BJ (cell line): Measurements from ENCODE around the gene SLC27A5. TPM values are rescaled to one million over a fixed set of nuclear protein-coding genes. Genes with fewer than 3 reads are reported as not detected.

Experiments used
- CTCF ChIA-PET: fragments of 350-600 bp; formaldehyde crosslinking; extraction: SDS; loops from one replicate; lab custom pipeline; 2021; ENCODE audit warnings: antibody characterized with exemption, inconsistent platforms; lab: Yijun Ruan, JAX
- POLR2A ChIA-PET: fragments of 300-600 bp; sonication (Branson Sonifier 250); formaldehyde crosslinking; extraction: SDS; loops from one replicate; lab custom pipeline; 2021; ENCODE audit warnings: antibody characterized with exemption; lab: Charles Lee
- DNase-seq: peaks from one replicate; pipeline ENCODE4 v3.0.0-alpha.2; 2011; ENCODE audit warnings: low read depth
- H3K27me3 ChIP-seq: 2 replicates; pipeline ENCODE4 v1.6.0; 2011; ENCODE audit warnings: low read length; ENCODE audit not compliant: control insufficient read depth, insufficient read depth
- H3K36me3 ChIP-seq: 2 replicates; pipeline ENCODE4 v1.5.1; 2011; ENCODE audit warnings: low read length; ENCODE audit not compliant: control insufficient read depth, insufficient read depth
- H3K4me3 ChIP-seq: 2 replicates; pipeline ENCODE4 v1.5.1; 2011; ENCODE audit warnings: low read depth, mild to moderate bottlenecking, control low read depth, low read length
- polyA minus RNA-seq: library from RNA; depleted of rRNA, polyadenylated mRNA; stranded (reverse); fragments of >200 nt; gene quantifications from 2 replicates; pipeline ENCODE4 v1.2.3, GENCODE V29; 2011; rRNA and poly(A)+ RNA removed
- polyA plus RNA-seq: library from polyadenylated mRNA; depleted of rRNA; stranded (reverse); fragments of >200 nt; gene quantifications from 2 replicates; pipeline ENCODE4 v1.2.3, GENCODE V29; 2011; rRNA removed
- TF ChIP-seq, protein P1 (sequence below): IDR thresholded peaks from 2 replicates; pipeline ENCODE4 v1.5.1; 2011; ENCODE audit warnings: low read depth, mild to moderate bottlenecking, control low read depth, inconsistent platforms, low read length, moderate library complexity; ENCODE audit not compliant: insufficient read depth

The SLC27A5 gene
- polyA plus RNA-seq (8.6 and 13.1 TPM in 2 replicates), polyA minus RNA-seq (3.9 and 8.8 TPM in 2 replicates)

DNA sequence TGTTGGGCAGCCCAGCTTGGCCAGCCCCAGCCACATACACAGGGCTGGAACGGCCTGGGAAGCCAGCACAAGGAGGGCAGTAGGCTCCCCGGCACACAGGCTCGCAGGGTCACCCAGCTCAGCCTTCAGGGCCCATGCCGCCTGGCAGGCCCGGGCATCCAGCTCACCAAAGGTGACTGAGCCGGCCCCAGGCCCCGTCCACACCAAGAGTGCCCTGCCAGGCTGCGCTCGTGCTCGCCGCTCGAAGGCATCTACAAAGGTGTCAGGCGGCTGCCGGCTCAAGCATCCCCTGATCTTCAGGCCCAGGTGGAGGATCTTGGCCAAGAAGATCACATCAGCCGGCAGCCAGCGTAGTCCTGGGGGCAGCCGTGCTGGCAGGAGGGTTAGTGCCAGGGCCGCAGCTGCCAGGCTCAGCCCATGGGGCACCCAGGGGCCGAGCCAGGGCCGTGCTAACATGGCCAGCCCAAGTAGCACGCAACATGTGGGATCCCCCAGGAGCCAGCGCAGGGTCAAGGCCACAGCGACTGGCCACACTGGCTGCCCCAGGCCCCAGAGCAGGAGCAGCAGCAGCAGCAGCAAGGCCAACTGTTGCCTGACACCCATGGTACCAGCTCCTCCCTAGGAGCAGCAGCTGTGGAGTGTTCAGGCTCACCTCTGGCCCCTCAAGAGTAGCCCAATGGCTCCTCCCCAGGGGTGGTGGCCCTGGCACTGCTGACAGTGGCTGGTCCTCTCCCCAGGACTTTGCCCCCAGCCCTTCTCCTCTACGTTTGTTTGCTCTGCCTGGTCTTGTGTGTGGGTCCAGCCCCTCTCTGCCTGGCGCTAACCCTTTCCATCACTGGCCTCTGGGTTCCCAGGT is at the start of gene SLC27A5:
Gene SLC27A5 (minus strand): TSS at position 640 of the 856 bp plus-strand sequence. CDS start 37 bp downstream, at position 603.
- POLR2A ChIA-PET, result no interaction called here
- DNase-seq, result no peak
- no peak within 1 kb of the TSS for H3K4me3 ChIP-seq
- CTCF ChIA-PET, result interaction anchor here (0.7 to 1.2 kb wide), 2 partner anchors 7 to 69 kb away, joined by 3 to 4 read pairs; no protein-coding TSS in a partner anchor
- H3K27me3 ChIP-seq, result no peaks in the 10 kb centered on the region
- TF ChIP-seq, protein P1, sequence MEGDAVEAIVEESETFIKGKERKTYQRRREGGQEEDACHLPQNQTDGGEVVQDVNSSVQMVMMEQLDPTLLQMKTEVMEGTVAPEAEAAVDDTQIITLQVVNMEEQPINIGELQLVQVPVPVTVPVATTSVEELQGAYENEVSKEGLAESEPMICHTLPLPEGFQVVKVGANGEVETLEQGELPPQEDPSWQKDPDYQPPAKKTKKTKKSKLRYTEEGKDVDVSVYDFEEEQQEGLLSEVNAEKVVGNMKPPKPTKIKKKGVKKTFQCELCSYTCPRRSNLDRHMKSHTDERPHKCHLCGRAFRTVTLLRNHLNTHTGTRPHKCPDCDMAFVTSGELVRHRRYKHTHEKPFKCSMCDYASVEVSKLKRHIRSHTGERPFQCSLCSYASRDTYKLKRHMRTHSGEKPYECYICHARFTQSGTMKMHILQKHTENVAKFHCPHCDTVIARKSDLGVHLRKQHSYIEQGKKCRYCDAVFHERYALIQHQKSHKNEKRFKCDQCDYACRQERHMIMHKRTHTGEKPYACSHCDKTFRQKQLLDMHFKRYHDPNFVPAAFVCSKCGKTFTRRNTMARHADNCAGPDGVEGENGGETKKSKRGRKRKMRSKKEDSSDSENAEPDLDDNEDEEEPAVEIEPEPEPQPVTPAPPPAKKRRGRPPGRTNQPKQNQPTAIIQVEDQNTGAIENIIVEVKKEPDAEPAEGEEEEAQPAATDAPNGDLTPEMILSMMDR, result no peak
- peaks cover 3% of the 10 kb centered on the region for H3K36me3 ChIP-seq

GRCh38 chr19:58560921-58561320 is 49.1 kb upstream of the SLC27A5 start:
- Histone ChIP-seq H3K27me3 (no peaks in the 10 kb centered on the region), H3K4me3 (no peak overlapping the region), H3K36me3 (peaks cover 7% of the 10 kb centered on the region)
- TF ChIP-seq, protein P1, result no peak
- ChIA-PET CTCF (interaction anchor here (2.7 kb wide), 1 partner anchor 41 kb away, joined by 20 read pairs; the partner anchor contains the start of gene ZBTB45), POLR2A (no interaction called here)
- DNase-seq, result no peak

DNA sequence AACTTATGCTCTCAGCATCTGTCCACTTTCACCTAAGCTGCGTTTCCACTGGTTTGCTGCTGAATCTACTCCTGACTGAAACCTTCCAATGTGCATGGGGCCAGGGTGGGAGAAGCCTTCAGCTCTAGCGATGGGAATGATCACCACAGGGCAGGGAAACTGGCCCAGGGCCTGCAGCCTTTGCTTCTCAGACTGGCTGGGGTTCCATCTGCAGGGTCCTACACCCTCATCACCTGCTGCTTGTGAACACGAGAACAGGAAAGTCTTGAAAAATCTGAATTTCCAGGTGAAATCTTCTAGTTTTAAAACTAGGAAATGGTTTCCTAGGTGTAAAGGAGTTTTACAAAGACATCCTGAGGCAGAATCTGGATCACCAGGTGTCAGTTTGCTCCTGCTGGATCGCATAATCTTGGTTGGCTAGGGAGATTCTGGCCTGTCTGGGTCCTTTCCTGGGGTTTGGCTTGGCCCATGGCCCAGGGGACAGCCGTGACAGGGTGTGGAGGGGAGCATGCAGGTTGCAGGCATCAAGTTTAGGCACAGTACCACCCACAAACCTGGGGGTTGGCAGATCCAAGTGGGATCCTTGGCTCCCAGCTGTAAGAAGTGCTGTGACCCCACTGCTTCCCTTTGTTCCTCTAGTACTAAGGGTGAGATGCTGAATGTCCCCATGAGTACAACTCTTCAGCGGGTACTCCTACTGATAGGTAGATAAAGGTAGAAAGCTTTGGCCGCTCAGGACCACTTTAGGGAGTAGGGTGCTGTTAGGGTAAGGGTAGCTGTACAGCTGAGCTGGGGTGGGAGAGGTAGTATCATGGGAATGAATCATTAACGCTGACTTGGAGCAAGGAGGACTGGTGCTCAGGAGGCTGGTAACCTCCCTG is 48.5 kb upstream of the SLC27A5 start:
- DNase-seq, result no peak
- ChIA-PET POLR2A (interaction anchor here (1.0 kb wide), 2 partner anchors 12 to 15 kb away, joined by 3 to 8 read pairs; no protein-coding TSS in a partner anchor), CTCF (interaction anchor here (2.1 to 2.7 kb wide), 2 partner anchors 40 to 41 kb away, joined by 8 to 20 read pairs; partner anchors contain the start of gene ZBTB45)
- H3K4me3 ChIP-seq, result peak overlapping the region; percentile 84
- H3K27me3 ChIP-seq, result no peaks in the 10 kb centered on the region
- TF ChIP-seq, protein P1, result no peak
- H3K36me3 ChIP-seq, result peaks cover 10% of the 10 kb centered on the region

- DNase-seq, result peak; percentile 64
- TF ChIP-seq, protein P1, result no peak
- Histone ChIP-seq H3K4me3 (peak overlapping the region; percentile 84), H3K36me3 (peaks cover 10% of the 10 kb centered on the region), H3K27me3 (no peaks in the 10 kb centered on the region)
- ChIA-PET CTCF (interaction anchor here (2.1 kb wide), 1 partner anchor 39 kb away, joined by 8 read pairs; the partner anchor contains the start of gene ZBTB45), POLR2A (interaction anchor here (0.6 to 1.0 kb wide), 4 partner anchors 13 to 233 kb away, joined by 3 to 8 read pairs (median 5); partner anchors contain the start of genes ZBTB45 and ZSCAN22)
These were observed 47.6 kb upstream of the SLC27A5 start for GRCh38 chr19:58559275-58560006.
